ENCODE results near the gene LOXL1. TPM values are rescaled to one million over a fixed set of nuclear protein-coding genes. Genes with fewer than 3 reads are reported as not detected.

Gene LOXL1
- total and polyA plus RNA-seq, 2 of the 13 experiments (the other 11 are each of a cell fraction or from before 2014, with no cell fraction given) = 0.51 to 1.3 TPM

- TF ChIP-seq FOXP1 (IDR thresholded peaks at IDR 0.05) (no peak), FOXP1 (CRISPR knock-in tag; IDR thresholded peaks at IDR 0.05) (no peak), HIC2 (CRISPR knock-in tag; IDR thresholded peaks at IDR 0.05; ENCODE audit: low read depth) (no peak), SIX1 (CRISPR knock-in tag; IDR thresholded peaks at IDR 0.05; ENCODE audit: borderline replicate concordance) (no peak), KDM5B (CRISPR knock-in tag; IDR thresholded peaks at IDR 0.05; ENCODE audit: borderline replicate concordance) (no peak; the same call in 1 of the 2 replicates), MNT (IDR thresholded peaks at IDR 0.05) (0 out of 2 replicates have a peak, but pooled peaks have one; percentile 22), ZNF569 (CRISPR knock-in tag; IDR thresholded peaks at IDR 0.05; ENCODE audit: borderline replicate concordance) (no peak), ZNF615 (CRISPR knock-in tag; IDR thresholded peaks at IDR 0.05; ENCODE audit: borderline replicate concordance) (no peak), ELF3 (CRISPR knock-in tag; IDR thresholded peaks at IDR 0.05) (peak; percentile 86), ZBTB21 (CRISPR knock-in tag; IDR thresholded peaks at IDR 0.05) (no peak), ZNF816 (CRISPR knock-in tag; IDR thresholded peaks at IDR 0.05; ENCODE audit: borderline replicate concordance) (no peak), ZNF576 (CRISPR knock-in tag; IDR thresholded peaks at IDR 0.05) (no peak), CEBPG (CRISPR knock-in tag; IDR thresholded peaks at IDR 0.05) (no peak), KLF15 (CRISPR knock-in tag; IDR thresholded peaks at IDR 0.05; ENCODE audit: borderline replicate concordance) (no peak), CAMTA2 (CRISPR knock-in tag; IDR thresholded peaks at IDR 0.05; ENCODE audit: borderline replicate concordance) (no peak), ZC3H4 (CRISPR knock-in tag; IDR thresholded peaks at IDR 0.05; ENCODE audit: borderline replicate concordance) (no peak), GATAD2A (CRISPR knock-in tag; IDR thresholded peaks at IDR 0.05) (no peak), REST (IDR thresholded peaks at IDR 0.05; ENCODE audit: borderline replicate concordance in 1 of 2, low read depth in 1 of 2, low read length in 2 of 2) (no peak), HMGXB4 (CRISPR knock-in tag; IDR thresholded peaks at IDR 0.05; ENCODE audit: borderline replicate concordance in 1 of 2, low read depth in 1 of 2) (peak; percentile 78 to 86; a peak in 3 of 4 replicates)
Observed at GRCh38 chr15:73991726-73992593, 65.7 kb downstream of the LOXL1 start, which contains the start of gene STOML1 (continued).
